ENCODE data around the gene YIPF2.

DNA sequence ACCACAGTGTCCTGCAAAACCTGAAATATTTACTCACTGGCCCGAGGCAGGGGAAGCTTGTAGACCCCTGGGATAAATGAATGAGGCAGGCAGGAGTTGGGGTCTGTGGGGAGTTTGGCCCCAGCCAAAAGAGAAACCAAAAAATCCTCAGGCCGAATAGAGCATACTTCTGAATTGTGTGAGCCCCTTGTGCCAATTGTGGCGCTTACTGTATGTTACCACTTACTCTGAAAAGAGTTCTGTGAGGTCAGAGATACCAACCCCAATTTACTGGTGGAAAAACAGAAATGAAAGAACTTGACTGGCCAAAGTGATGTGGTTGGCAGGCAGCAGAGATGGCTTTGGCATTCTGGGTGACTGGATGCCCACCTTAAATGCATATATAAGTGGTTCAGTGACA lies 50.2 kb downstream of the YIPF2 start:
- TF ChIP-seq, protein P1, sequence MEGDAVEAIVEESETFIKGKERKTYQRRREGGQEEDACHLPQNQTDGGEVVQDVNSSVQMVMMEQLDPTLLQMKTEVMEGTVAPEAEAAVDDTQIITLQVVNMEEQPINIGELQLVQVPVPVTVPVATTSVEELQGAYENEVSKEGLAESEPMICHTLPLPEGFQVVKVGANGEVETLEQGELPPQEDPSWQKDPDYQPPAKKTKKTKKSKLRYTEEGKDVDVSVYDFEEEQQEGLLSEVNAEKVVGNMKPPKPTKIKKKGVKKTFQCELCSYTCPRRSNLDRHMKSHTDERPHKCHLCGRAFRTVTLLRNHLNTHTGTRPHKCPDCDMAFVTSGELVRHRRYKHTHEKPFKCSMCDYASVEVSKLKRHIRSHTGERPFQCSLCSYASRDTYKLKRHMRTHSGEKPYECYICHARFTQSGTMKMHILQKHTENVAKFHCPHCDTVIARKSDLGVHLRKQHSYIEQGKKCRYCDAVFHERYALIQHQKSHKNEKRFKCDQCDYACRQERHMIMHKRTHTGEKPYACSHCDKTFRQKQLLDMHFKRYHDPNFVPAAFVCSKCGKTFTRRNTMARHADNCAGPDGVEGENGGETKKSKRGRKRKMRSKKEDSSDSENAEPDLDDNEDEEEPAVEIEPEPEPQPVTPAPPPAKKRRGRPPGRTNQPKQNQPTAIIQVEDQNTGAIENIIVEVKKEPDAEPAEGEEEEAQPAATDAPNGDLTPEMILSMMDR (IDR thresholded peaks at IDR 0.05), result no peak
- TF ChIP-seq RAD21 (conservative IDR thresholded peaks at IDR 0.05 in 1 of 2, IDR thresholded peaks at IDR 0.05 in 1 of 2), result no peak
- no peak for TF ChIP-seq EP300 (IDR thresholded peaks at IDR 0.05)
- no peak for TF ChIP-seq POLR2AphosphoS2 (conservative IDR thresholded peaks at IDR 0.05; ENCODE audit: low read length)
- TF ChIP-seq, protein P2, sequence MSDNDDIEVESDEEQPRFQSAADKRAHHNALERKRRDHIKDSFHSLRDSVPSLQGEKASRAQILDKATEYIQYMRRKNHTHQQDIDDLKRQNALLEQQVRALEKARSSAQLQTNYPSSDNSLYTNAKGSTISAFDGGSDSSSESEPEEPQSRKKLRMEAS (IDR thresholded peaks at IDR 0.05), result no peak
- TF ChIP-seq SMC3 (IDR thresholded peaks at IDR 0.05), result no peak
- no peak for TF ChIP-seq RCOR1 (IDR thresholded peaks at IDR 0.05; ENCODE audit: low read depth, low read length)
- TF ChIP-seq, protein P3, sequence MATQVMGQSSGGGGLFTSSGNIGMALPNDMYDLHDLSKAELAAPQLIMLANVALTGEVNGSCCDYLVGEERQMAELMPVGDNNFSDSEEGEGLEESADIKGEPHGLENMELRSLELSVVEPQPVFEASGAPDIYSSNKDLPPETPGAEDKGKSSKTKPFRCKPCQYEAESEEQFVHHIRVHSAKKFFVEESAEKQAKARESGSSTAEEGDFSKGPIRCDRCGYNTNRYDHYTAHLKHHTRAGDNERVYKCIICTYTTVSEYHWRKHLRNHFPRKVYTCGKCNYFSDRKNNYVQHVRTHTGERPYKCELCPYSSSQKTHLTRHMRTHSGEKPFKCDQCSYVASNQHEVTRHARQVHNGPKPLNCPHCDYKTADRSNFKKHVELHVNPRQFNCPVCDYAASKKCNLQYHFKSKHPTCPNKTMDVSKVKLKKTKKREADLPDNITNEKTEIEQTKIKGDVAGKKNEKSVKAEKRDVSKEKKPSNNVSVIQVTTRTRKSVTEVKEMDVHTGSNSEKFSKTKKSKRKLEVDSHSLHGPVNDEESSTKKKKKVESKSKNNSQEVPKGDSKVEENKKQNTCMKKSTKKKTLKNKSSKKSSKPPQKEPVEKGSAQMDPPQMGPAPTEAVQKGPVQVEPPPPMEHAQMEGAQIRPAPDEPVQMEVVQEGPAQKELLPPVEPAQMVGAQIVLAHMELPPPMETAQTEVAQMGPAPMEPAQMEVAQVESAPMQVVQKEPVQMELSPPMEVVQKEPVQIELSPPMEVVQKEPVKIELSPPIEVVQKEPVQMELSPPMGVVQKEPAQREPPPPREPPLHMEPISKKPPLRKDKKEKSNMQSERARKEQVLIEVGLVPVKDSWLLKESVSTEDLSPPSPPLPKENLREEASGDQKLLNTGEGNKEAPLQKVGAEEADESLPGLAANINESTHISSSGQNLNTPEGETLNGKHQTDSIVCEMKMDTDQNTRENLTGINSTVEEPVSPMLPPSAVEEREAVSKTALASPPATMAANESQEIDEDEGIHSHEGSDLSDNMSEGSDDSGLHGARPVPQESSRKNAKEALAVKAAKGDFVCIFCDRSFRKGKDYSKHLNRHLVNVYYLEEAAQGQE (IDR thresholded peaks at IDR 0.05), result no peak
- TF ChIP-seq ESRRA (IDR thresholded peaks at IDR 0.05; ENCODE audit: borderline replicate concordance, low read length), result no peak
- TF ChIP-seq, protein P4, sequence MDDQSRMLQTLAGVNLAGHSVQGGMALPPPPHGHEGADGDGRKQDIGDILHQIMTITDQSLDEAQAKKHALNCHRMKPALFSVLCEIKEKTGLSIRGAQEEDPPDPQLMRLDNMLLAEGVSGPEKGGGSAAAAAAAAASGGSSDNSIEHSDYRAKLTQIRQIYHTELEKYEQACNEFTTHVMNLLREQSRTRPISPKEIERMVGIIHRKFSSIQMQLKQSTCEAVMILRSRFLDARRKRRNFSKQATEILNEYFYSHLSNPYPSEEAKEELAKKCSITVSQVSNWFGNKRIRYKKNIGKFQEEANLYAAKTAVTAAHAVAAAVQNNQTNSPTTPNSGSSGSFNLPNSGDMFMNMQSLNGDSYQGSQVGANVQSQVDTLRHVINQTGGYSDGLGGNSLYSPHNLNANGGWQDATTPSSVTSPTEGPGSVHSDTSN (IDR thresholded peaks at IDR 0.05), result no peak
- TF ChIP-seq ZFP36 (IDR thresholded peaks at IDR 0.05; ENCODE audit: borderline replicate concordance, partially characterized antibody), result no peak
- TF ChIP-seq POLR2A (IDR thresholded peaks at IDR 0.05; ENCODE audit: low read length), result no peak

Data from A549 (cell line).